IMR-90 (cell line): ENCODE measurements around the gene PAFAH1B1. TPM values are rescaled to one million over a fixed set of nuclear protein-coding genes. Genes with fewer than 3 reads are reported as not detected.

Experiments used
- ATAC-seq: fragments of 200-7000 bp; cut with Tn5 transposase; 2 replicates; pipeline ENCODE4 v1.9.1; 2020; ENCODE audit warnings: low read depth, mild to moderate bottlenecking, moderate library complexity
- BruUV-seq: library from RNA; stranded (reverse); fragments of 400-500 nt; replicated peaks from 2 replicates; lab custom pipeline; 2021; lab: Mats Ljungman, UMichigan
- CTCF ChIA-PET: fragments of 300-600 bp; formaldehyde crosslinking; extraction: SDS; loops from one replicate; lab custom pipeline; 2021; ENCODE audit warnings: antibody characterized with exemption; lab: Yijun Ruan, JAX
- POLR2A ChIA-PET: fragments of 300-600 bp; sonication (Branson Sonifier 250); formaldehyde crosslinking; loops from one replicate; lab custom pipeline; 2022; ENCODE audit warnings: antibody characterized with exemption; ENCODE audit not compliant: unreplicated experiment; lab: Charles Lee
- DNase-seq: peaks from one replicate; pipeline ENCODE4 v3.0.0; 2013
- H2AFZ ChIP-seq: replicated peaks from 2 replicates; pipeline ENCODE3; 2013; ENCODE audit warnings: low read length, mild to moderate bottlenecking; ENCODE audit not compliant: poor library complexity
- H2AK5ac ChIP-seq: 2 replicates; pipeline ENCODE4 v1.6.1; 2013; ENCODE audit warnings: low read depth, low read length, inconsistent platforms
- H2AK9ac ChIP-seq: replicated peaks from 2 replicates; pipeline ENCODE3; 2013; ENCODE audit warnings: mild to moderate bottlenecking, low read depth, low read length, moderate library complexity; ENCODE audit not compliant: poor library complexity
- H2BK120ac ChIP-seq: 2 replicates; pipeline ENCODE4 v1.6.1; 2013; ENCODE audit warnings: low read depth, low read length, inconsistent platforms
- H2BK15ac ChIP-seq: 3 replicates; pipeline ENCODE4 v1.6.1; 2013; ENCODE audit warnings: low read depth, low read length, inconsistent platforms
- H2BK20ac ChIP-seq: 2 replicates; pipeline ENCODE4 v1.6.1; 2013; ENCODE audit warnings: low read depth, mild to moderate bottlenecking, inconsistent platforms, low read length, moderate library complexity
- H2BK5ac ChIP-seq: 2 replicates; pipeline ENCODE4 v1.6.1; 2013; ENCODE audit warnings: mild to moderate bottlenecking, low read depth, low read length, inconsistent platforms; ENCODE audit not compliant: poor library complexity, severe bottlenecking
- H3K14ac ChIP-seq: replicated peaks from 2 replicates; pipeline ENCODE4 v1.6.1; 2013; ENCODE audit warnings: low read depth, low read length, inconsistent platforms
- H3K18ac ChIP-seq: 2 replicates; pipeline ENCODE4 v1.6.1; 2013; ENCODE audit warnings: low read depth, low read length, control low read depth
- H3K23ac ChIP-seq: 2 replicates; pipeline ENCODE4 v1.6.1; 2013; ENCODE audit warnings: low read depth, low read length, inconsistent platforms
- H3K27ac ChIP-seq: 2 replicates; pipeline ENCODE4 v1.5.1; 2013; ENCODE audit warnings: mild to moderate bottlenecking, control low read depth, low read length; ENCODE audit not compliant: insufficient read depth
- H3K27me3 ChIP-seq: 2 replicates; pipeline ENCODE4 v1.6.1; 2013; ENCODE audit warnings: low read length; ENCODE audit not compliant: control insufficient read depth, insufficient read depth
- H3K36me3 ChIP-seq: 2 replicates; pipeline ENCODE4 v1.6.1; 2013; ENCODE audit warnings: low read length, mixed read lengths; ENCODE audit not compliant: control insufficient read depth, insufficient read depth
- H3K4ac ChIP-seq: 2 replicates; pipeline ENCODE4 v1.6.1; 2013; ENCODE audit warnings: low read depth, low read length, inconsistent platforms
- H3K4me1 ChIP-seq: 2 replicates; pipeline ENCODE4 v1.6.1; 2013; ENCODE audit warnings: low read length, mixed read lengths; ENCODE audit not compliant: control insufficient read depth, insufficient read depth
- H3K4me2 ChIP-seq: 2 replicates; pipeline ENCODE4 v1.6.1; 2013; ENCODE audit warnings: low read depth, mild to moderate bottlenecking, control low read depth, low read length, moderate library complexity
- H3K4me3 ChIP-seq: 2 replicates; pipeline ENCODE4 v1.5.1; 2013; ENCODE audit warnings: low read depth, mild to moderate bottlenecking, control low read depth, low read length, moderate library complexity; ENCODE audit not compliant: insufficient read depth
- H3K56ac ChIP-seq: 2 replicates; pipeline ENCODE4 v1.6.1; 2013; ENCODE audit warnings: low read length, inconsistent platforms; ENCODE audit not compliant: insufficient read depth; ENCODE audit errors: extremely low read depth
- H3K79me1 ChIP-seq, 2 experiments: 2 replicates each; pipeline ENCODE4 v1.6.1; 2013; ENCODE audit warnings: low read length in 2 of 2, inconsistent platforms in 1 of 2, low read depth in 1 of 2
- H3K9ac ChIP-seq: 2 replicates; pipeline ENCODE4 v1.6.1; 2013; ENCODE audit warnings: low read depth, low read length, control low read depth
- H3K9me1 ChIP-seq: 2 replicates; pipeline ENCODE4 v1.6.1; 2013; ENCODE audit warnings: low read length, inconsistent platforms; ENCODE audit not compliant: insufficient read depth
- H3K9me3 ChIP-seq: 2 replicates; pipeline ENCODE4 v1.6.1; 2013; ENCODE audit warnings: low read length; ENCODE audit not compliant: control insufficient read depth, insufficient read depth
- H4K20me1 ChIP-seq: 2 replicates; pipeline ENCODE4 v1.6.1; 2013; ENCODE audit warnings: low read length, inconsistent platforms; ENCODE audit not compliant: insufficient read depth
- H4K5ac ChIP-seq: 2 replicates; pipeline ENCODE4 v1.6.1; 2013; ENCODE audit warnings: mild to moderate bottlenecking, low read depth, low read length, control low read depth
- H4K8ac ChIP-seq, 2 experiments: 2 replicates each; pipeline ENCODE4 v1.6.1; 2013; ENCODE audit warnings: low read depth in 2 of 2, low read length in 2 of 2, control low read depth in 1 of 2, inconsistent platforms in 1 of 2
- H4K91ac ChIP-seq: 2 replicates; pipeline ENCODE4 v1.6.1; 2013; ENCODE audit warnings: low read depth, low read length, inconsistent platforms; ENCODE audit not compliant: insufficient read depth
- BHLHE40 ChIP-seq: fragments of 150-350 bp; IDR thresholded peaks from 2 replicates; pipeline ENCODE4 v1.6.1; 2016; ENCODE audit warnings: mild to moderate bottlenecking, low read depth, low read length
- CEBPB ChIP-seq: IDR thresholded peaks from 2 replicates; pipeline ENCODE4 v1.6.1; 2012; ENCODE audit warnings: low read depth, low read length, improper control_type of control experiment
- CHD1 ChIP-seq: IDR thresholded peaks from 2 replicates; pipeline ENCODE4 v1.6.1; 2012; ENCODE audit warnings: low read depth, low read length, improper control_type of control experiment
- CTCF ChIP-seq: conservative IDR thresholded peaks from 2 replicates; pipeline ENCODE4 v1.5.1; 2012; ENCODE audit warnings: mild to moderate bottlenecking, low read depth, low read length, improper control_type of control experiment
- MAFK ChIP-seq: IDR thresholded peaks from 2 replicates; pipeline ENCODE4 v1.6.1; 2012; ENCODE audit warnings: low read depth, low read length, improper control_type of control experiment
- MAZ ChIP-seq: IDR thresholded peaks from 2 replicates; pipeline ENCODE4 v1.6.1; 2012; ENCODE audit warnings: low read depth, mild to moderate bottlenecking, low read length, improper control_type of control experiment, moderate library complexity, borderline replicate concordance
- MXI1 ChIP-seq: IDR thresholded peaks from 2 replicates; pipeline ENCODE4 v1.6.1; 2012; ENCODE audit warnings: low read depth, mild to moderate bottlenecking, low read length, moderate library complexity, borderline replicate concordance
- NFE2L2 ChIP-seq: fragments of 150-350 bp; IDR thresholded peaks from 2 replicates; pipeline ENCODE4 v1.6.1; 2016; ENCODE audit warnings: low read depth, mild to moderate bottlenecking, low read length
- POLR2A ChIP-seq: IDR thresholded peaks from 2 replicates; pipeline ENCODE4 v1.6.1; 2012; ENCODE audit warnings: mild to moderate bottlenecking, low read depth, low read length
- RCOR1 ChIP-seq: IDR thresholded peaks from 2 replicates; pipeline ENCODE4 v1.6.1; 2012; ENCODE audit warnings: mild to moderate bottlenecking, low read length, improper control_type of control experiment; ENCODE audit not compliant: insufficient replicate concordance
- RFX5 ChIP-seq: IDR thresholded peaks from 2 replicates; pipeline ENCODE4 v1.8.0; 2012; ENCODE audit warnings: low read depth, mild to moderate bottlenecking, low read length, moderate library complexity
- WGBS, 2 experiments: methylation state at CpG; one replicate each; pipeline versions ENCODE4 v1.1.5 to v1.1.7; 2013; ENCODE audit warnings: missing lambda C conversion rate in 2 of 2; ENCODE audit not compliant: insufficient read length in 1 of 2; ENCODE audit errors: extremely low coverage in 2 of 2; 5-methylcytosine and 5-hydroxymethylcytosine counted together
- dilution Hi-C: fragments of 300-500 bp; cut with HindIII; formaldehyde crosslinking; loops from one replicate; pipeline ENCODE4 v1.14.3; 2018; ENCODE audit warnings: low sequenced_read_pairs; ENCODE audit not compliant: unreplicated experiment
- in situ Hi-C: fragments of 300-500 bp; cut with MboI; formaldehyde crosslinking; loops from 3 replicates; pipeline ENCODE4 v1.14.3; 2019; ENCODE audit warnings: low sequenced_read_pairs, inconsistent platforms, mixed read lengths
- intact Hi-C: fragments of 100-400 bp; cut with micrococcal nuclease; formaldehyde crosslinking; loops from 2 replicates; pipeline ENCODE4 v1.10.0; 2022
- polyA plus RNA-seq, 3 experiments: library from polyadenylated mRNA; depleted of rRNA; stranded (reverse); fragments of >200 nt; gene quantifications; 2 replicates each; pipeline ENCODE4 v1.2.3, GENCODE V29; 2012; ENCODE audit warnings: low replicate concordance in 1 of 3
- total RNA-seq: library from RNA; depleted of rRNA; stranded (reverse); fragments of >200 nt; gene quantifications from 2 replicates; pipeline ENCODE4 v1.2.3, GENCODE V29; 2012
- TF ChIP-seq, protein P1 (sequence below): fragments of 150-350 bp; IDR thresholded peaks from 2 replicates; pipeline ENCODE4 v1.6.1; 2016; ENCODE audit warnings: low read depth, mild to moderate bottlenecking, low read length, moderate library complexity, borderline replicate concordance

PAFAH1B1 gene
- total and polyA plus RNA-seq, 2 of the 4 experiments (the other 2 are of a cell fraction): 64.5 to 127 TPM

DNA sequence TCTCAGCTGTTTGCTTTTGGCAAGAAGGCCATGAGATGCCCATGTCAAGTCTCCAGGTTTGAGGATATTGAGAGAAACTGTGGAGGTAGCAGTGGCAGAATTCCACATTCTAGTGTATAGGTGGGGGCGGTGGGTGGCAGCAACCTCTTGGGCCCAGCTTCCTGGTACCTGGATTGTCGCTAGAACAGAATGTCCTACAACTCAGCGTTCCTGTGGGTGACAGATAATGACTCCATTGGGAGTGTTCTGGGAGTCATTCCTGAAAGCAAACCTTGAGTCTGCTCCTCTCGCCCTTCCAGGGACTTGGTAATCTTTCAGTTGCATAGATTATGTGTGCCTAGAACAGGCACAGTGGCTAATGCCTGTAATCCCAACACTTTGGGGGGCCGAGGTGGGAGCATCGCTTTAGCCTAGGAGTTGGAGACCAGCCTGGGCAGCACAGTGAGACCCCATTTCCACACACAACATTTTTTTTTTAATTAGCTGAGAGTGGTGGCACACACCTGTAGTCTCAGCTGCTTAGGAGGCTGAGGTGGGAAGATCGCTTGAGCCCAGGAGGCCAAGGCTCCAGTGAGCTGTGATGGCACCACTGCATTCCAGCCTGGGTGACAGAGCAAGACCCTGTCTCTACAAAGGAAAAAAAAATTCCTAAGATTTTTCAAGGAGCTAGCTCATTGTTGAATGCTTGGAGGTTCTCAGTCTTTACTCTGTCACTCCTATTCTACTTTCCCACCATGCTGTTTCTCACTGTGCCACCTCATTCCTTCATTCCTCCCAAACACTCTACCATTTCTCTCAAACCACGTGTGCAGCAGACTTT, 43.9 kb upstream of the PAFAH1B1 start:
- H3K27ac ChIP-seq: no peak overlapping the region
- H2AFZ ChIP-seq: no peak overlapping the region
- H4K8ac ChIP-seq: no peak overlapping the region
- no peak overlapping the region for H2BK5ac ChIP-seq
- no peaks in the 10 kb centered on the region for H3K4me1 ChIP-seq
- H2AK9ac ChIP-seq: no peak overlapping the region
- H3K9ac ChIP-seq: no peak overlapping the region
- no peaks in the 10 kb centered on the region for H4K20me1 ChIP-seq
- H3K23ac ChIP-seq: no peak overlapping the region
- no peak overlapping the region for H4K5ac ChIP-seq
- POLR2A ChIA-PET: no interaction called here
- H3K56ac ChIP-seq: no peak overlapping the region
- in situ Hi-C loops (no loop called here), dilution Hi-C loops (no loop called here), intact Hi-C loops (no loop called here)
- no peak overlapping the region for H3K4me3 ChIP-seq
- H3K18ac ChIP-seq: no peak overlapping the region
- no peak for ATAC-seq
- H2BK20ac ChIP-seq: no peak overlapping the region
- no peak overlapping the region for H2AK5ac ChIP-seq
- H2BK15ac ChIP-seq: no peak overlapping the region
- H3K79me1 ChIP-seq: no peaks in the 10 kb centered on the region
- H2BK120ac ChIP-seq: no peak overlapping the region
- H3K4me2 ChIP-seq: no peak overlapping the region
- H3K4ac ChIP-seq: no peak overlapping the region
- CTCF ChIA-PET: no interaction called here
- no peak for DNase-seq
- H4K91ac ChIP-seq: no peak overlapping the region
- no peaks in the 10 kb centered on the region for H3K9me3 ChIP-seq
- TF ChIP-seq BHLHE40 (no peak), MAZ (no peak), RCOR1 (no peak), RFX5 (no peak), MAFK (no peak), CTCF (no peak), POLR2A (no peak), CEBPB (no peak), MXI1 (no peak), NFE2L2 (no peak), CHD1 (no peak)
- TF ChIP-seq, protein P1, sequence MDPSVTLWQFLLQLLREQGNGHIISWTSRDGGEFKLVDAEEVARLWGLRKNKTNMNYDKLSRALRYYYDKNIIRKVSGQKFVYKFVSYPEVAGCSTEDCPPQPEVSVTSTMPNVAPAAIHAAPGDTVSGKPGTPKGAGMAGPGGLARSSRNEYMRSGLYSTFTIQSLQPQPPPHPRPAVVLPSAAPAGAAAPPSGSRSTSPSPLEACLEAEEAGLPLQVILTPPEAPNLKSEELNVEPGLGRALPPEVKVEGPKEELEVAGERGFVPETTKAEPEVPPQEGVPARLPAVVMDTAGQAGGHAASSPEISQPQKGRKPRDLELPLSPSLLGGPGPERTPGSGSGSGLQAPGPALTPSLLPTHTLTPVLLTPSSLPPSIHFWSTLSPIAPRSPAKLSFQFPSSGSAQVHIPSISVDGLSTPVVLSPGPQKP: no peak
- H3K36me3 ChIP-seq: no peaks in the 10 kb centered on the region
- H3K27me3 ChIP-seq: peaks cover 12% of the 10 kb centered on the region
- WGBS, 2 experiments: 83% methylated on average over 2 of the region's 8 CpGs; no CpG with 5 or more reads in 1 of the 2 experiments
- H3K14ac ChIP-seq: no peak overlapping the region
- no TSS peak for BruUV-seq
- no peaks in the 10 kb centered on the region for H3K9me1 ChIP-seq
